ENCODE data around the gene SPPL2A.

SPPL2A gene

DNA sequence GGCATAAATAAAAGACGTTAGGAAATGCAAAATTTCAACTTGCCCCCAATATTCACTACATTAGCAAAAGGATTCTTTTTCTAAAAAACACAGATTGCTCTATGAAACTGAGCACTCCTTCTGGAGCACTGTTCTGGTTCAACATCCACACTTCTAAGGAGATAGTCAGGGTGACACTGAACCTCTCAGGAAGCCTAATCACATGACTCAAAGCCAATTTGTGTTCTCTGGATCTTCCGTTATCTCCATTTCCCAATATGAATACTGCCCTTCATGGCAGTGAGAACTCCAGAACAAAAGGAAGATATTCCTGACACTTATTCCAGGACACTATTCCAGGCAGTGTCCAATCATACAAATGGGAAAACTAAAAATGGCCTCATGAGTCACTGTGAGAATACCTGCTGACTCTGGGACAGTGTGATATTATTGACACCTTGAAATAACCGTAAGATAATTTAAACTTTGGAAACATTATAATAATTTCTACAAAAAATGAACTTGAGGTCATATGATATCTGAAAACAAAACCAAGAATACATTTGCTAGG is 57.6 kb downstream of the SPPL2A start:
- TF ChIP-seq RARB (CRISPR knock-in tag; IDR thresholded peaks at IDR 0.05) (no peak), ZC3H10 (CRISPR knock-in tag; IDR thresholded peaks at IDR 0.05) (no peak), POU6F1 (CRISPR knock-in tag; IDR thresholded peaks at IDR 0.05; ENCODE audit: borderline replicate concordance, low read depth) (no peak), PATZ1 (CRISPR knock-in tag; IDR thresholded peaks at IDR 0.05; ENCODE audit: borderline replicate concordance) (no peak), ZFP3 (CRISPR knock-in tag; IDR thresholded peaks at IDR 0.05) (no peak), TOX (CRISPR knock-in tag; IDR thresholded peaks at IDR 0.05; ENCODE audit: borderline replicate concordance) (no peak), ZNF70 (CRISPR knock-in tag; IDR thresholded peaks at IDR 0.05) (no peak), ESRRG (CRISPR knock-in tag; IDR thresholded peaks at IDR 0.05) (no peak), ISL1 (CRISPR knock-in tag; IDR thresholded peaks at IDR 0.05) (no peak), GLIS3 (CRISPR knock-in tag; IDR thresholded peaks at IDR 0.05) (no peak)
- ATAC-seq: no peak

DNA sequence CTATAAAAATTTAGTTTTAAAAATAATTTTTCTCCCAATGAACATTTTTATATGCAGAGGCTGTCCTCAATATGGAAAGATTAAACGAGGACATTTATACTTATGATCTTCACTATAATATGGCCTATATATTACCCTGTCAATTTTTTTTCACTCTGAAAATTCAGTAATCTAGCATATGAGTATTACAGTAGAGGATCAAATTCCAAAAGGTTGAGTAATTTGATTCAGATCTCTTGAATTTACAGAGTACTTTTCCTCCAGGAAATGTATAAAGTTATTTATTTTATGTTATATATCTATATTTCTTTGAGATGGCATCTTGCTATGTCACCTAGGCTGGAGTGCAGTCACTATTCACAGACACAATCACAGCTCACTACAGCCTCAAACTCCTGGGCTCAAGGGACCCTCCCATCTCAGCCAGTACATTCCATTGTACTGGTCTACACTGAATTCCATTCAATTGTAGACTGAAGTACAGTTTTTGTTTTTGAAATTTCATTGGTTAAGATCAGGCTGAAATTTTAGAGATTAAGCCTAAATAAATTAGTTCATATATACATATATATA is 62.7 kb downstream of the SPPL2A start:
- peak; percentile 61; the same call in 2 of the 3 replicates for ATAC-seq
- TF ChIP-seq ZFP3 (CRISPR knock-in tag; IDR thresholded peaks at IDR 0.05) (no peak), CSDC2 (CRISPR knock-in tag; IDR thresholded peaks at IDR 0.05) (no peak), POU6F1 (CRISPR knock-in tag; IDR thresholded peaks at IDR 0.05; ENCODE audit: borderline replicate concordance, low read depth) (no peak), TCF4 (CRISPR knock-in tag; IDR thresholded peaks at IDR 0.05; ENCODE audit: borderline replicate concordance) (no peak), CREB5 (CRISPR knock-in tag; IDR thresholded peaks at IDR 0.05; ENCODE audit: low read depth) (no peak), OSR1 (CRISPR knock-in tag; IDR thresholded peaks at IDR 0.05) (no peak), SNAI2 (CRISPR knock-in tag; IDR thresholded peaks at IDR 0.05) (no peak), RARB (CRISPR knock-in tag; IDR thresholded peaks at IDR 0.05) (no peak), TOX (CRISPR knock-in tag; IDR thresholded peaks at IDR 0.05; ENCODE audit: borderline replicate concordance) (no peak), ZNF8 (CRISPR knock-in tag; IDR thresholded peaks at IDR 0.05) (no peak), ESRRG (CRISPR knock-in tag; IDR thresholded peaks at IDR 0.05) (no peak), ZC3H10 (CRISPR knock-in tag; IDR thresholded peaks at IDR 0.05) (no peak)
- TF ChIP-seq, protein P1, sequence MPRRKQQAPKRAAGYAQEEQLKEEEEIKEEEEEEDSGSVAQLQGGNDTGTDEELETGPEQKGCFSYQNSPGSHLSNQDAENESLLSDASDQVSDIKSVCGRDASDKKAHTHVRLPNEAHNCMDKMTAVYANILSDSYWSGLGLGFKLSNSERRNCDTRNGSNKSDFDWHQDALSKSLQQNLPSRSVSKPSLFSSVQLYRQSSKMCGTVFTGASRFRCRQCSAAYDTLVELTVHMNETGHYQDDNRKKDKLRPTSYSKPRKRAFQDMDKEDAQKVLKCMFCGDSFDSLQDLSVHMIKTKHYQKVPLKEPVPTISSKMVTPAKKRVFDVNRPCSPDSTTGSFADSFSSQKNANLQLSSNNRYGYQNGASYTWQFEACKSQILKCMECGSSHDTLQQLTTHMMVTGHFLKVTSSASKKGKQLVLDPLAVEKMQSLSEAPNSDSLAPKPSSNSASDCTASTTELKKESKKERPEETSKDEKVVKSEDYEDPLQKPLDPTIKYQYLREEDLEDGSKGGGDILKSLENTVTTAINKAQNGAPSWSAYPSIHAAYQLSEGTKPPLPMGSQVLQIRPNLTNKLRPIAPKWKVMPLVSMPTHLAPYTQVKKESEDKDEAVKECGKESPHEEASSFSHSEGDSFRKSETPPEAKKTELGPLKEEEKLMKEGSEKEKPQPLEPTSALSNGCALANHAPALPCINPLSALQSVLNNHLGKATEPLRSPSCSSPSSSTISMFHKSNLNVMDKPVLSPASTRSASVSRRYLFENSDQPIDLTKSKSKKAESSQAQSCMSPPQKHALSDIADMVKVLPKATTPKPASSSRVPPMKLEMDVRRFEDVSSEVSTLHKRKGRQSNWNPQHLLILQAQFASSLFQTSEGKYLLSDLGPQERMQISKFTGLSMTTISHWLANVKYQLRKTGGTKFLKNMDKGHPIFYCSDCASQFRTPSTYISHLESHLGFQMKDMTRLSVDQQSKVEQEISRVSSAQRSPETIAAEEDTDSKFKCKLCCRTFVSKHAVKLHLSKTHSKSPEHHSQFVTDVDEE (CRISPR knock-in tag; IDR thresholded peaks at IDR 0.05): no peak

- ATAC-seq: no peak
- TF ChIP-seq ZNF565 (CRISPR knock-in tag; conservative IDR thresholded peaks at IDR 0.05; ENCODE audit: low read depth) (no peak), ISL1 (CRISPR knock-in tag; IDR thresholded peaks at IDR 0.05) (no peak), GLIS3 (CRISPR knock-in tag; IDR thresholded peaks at IDR 0.05) (no peak), BACH2 (CRISPR knock-in tag; IDR thresholded peaks at IDR 0.05; ENCODE audit: borderline replicate concordance) (no peak), CREB5 (CRISPR knock-in tag; IDR thresholded peaks at IDR 0.05; ENCODE audit: low read depth) (no peak), CSDC2 (CRISPR knock-in tag; IDR thresholded peaks at IDR 0.05) (no peak), TOX (CRISPR knock-in tag; IDR thresholded peaks at IDR 0.05; ENCODE audit: borderline replicate concordance) (no peak)
- TF ChIP-seq, protein P1 (CRISPR knock-in tag; IDR thresholded peaks at IDR 0.05): no peak
Observed at GRCh38 chr15:50698101-50698500, 67.4 kb downstream of the SPPL2A start.

All from SK-N-SH treated with all-trans-retinoic acid at 6 μM for 48 hours (cell line).